OCI-LY1 (cell line): ENCODE data around the gene CBARP.

Experiments used
- H2AFZ ChIP-seq: fragments of 200-600 bp; sonication (generic), shearing (Covaris generic); 2 replicates; pipeline ENCODE4 v1.6.0; 2014; ENCODE audit warnings: antibody characterized with exemption, mild to moderate bottlenecking, low read length
- H3F3A ChIP-seq: fragments of 200-600 bp; sonication (generic), shearing (Covaris generic); 2 replicates; pipeline ENCODE4 v1.6.0; 2014; ENCODE audit warnings: mild to moderate bottlenecking, antibody characterized with exemption, low read length, moderate library complexity; ENCODE audit not compliant: insufficient read depth
- H3K27ac ChIP-seq: fragments of 200-600 bp; sonication (generic); 2 replicates; pipeline ENCODE4 v1.5.1; 2014; ENCODE audit warnings: low read length, mixed run types, mild to moderate bottlenecking, low read depth; ENCODE audit not compliant: poor library complexity, severe bottlenecking
- H3K27me3 ChIP-seq: fragments of 200-600 bp; sonication (generic); 2 replicates; pipeline ENCODE4 v1.6.0; 2014; ENCODE audit warnings: antibody characterized with exemption, mild to moderate bottlenecking, low read length, moderate library complexity; ENCODE audit not compliant: insufficient read depth
- H3K36me3 ChIP-seq: fragments of 200-600 bp; sonication (generic); 2 replicates; pipeline ENCODE4 v1.6.1; 2014; ENCODE audit warnings: mild to moderate bottlenecking, antibody characterized with exemption, low read length, moderate library complexity, mixed read lengths; ENCODE audit not compliant: insufficient read depth
- H3K4me1 ChIP-seq: fragments of 200-600 bp; sonication (generic); 2 replicates; pipeline ENCODE4 v1.5.1; 2014; ENCODE audit warnings: mild to moderate bottlenecking, low read length, moderate library complexity; ENCODE audit not compliant: insufficient read depth, severe bottlenecking
- H3K4me2 ChIP-seq: fragments of 200-600 bp; sonication (generic), shearing (Covaris generic); 2 replicates; pipeline ENCODE4 v1.6.1; 2014; ENCODE audit warnings: low read length
- H3K4me3 ChIP-seq: fragments of 200-600 bp; sonication (generic); 2 replicates; pipeline ENCODE4 v1.5.1; 2014; ENCODE audit warnings: low read length, low read depth, mild to moderate bottlenecking, mixed read lengths; ENCODE audit not compliant: poor library complexity, severe bottlenecking
- H3K79me2 ChIP-seq: fragments of 200-600 bp; shearing (Covaris generic); 2 replicates; pipeline ENCODE4 v1.6.1; 2016; ENCODE audit warnings: mixed run types, low read length, mixed read lengths; ENCODE audit not compliant: insufficient read depth
- H3K9ac ChIP-seq: fragments of 200-600 bp; sonication (generic), shearing (Covaris generic); 2 replicates; pipeline ENCODE4 v1.6.1; 2014; ENCODE audit warnings: mild to moderate bottlenecking, low read length, mixed read lengths
- H3K9me2 ChIP-seq: fragments of 200-600 bp; sonication (generic), shearing (Covaris generic); 2 replicates; pipeline ENCODE4 v1.6.1; 2014; ENCODE audit warnings: low read depth, mild to moderate bottlenecking, low read length, mixed read lengths
- H3K9me3 ChIP-seq: fragments of 200-600 bp; shearing (Covaris generic); 2 replicates; pipeline ENCODE4 v1.6.1; 2014; ENCODE audit warnings: low read length, mixed read lengths
- H4K20me1 ChIP-seq: fragments of 200-600 bp; sonication (generic), shearing (Covaris generic); 2 replicates; pipeline ENCODE4 v1.6.0; 2016; ENCODE audit warnings: mild to moderate bottlenecking, low read length; ENCODE audit not compliant: insufficient read depth
- EZH2 ChIP-seq: fragments of 200-600 bp; sonication (generic), shearing (Covaris generic); IDR thresholded peaks from 2 replicates; pipeline ENCODE4 v1.8.0; 2017; ENCODE audit warnings: borderline replicate concordance, mixed run types, mild to moderate bottlenecking, antibody characterized with exemption, low read length, moderate library complexity, mixed read lengths
- TF ChIP-seq, protein P1 (sequence below): fragments of 200-600 bp; sonication (generic), shearing (Covaris generic); IDR thresholded peaks from 2 replicates; pipeline ENCODE4 v1.5.1; 2017; ENCODE audit warnings: mild to moderate bottlenecking, antibody characterized with exemption, low read length, moderate library complexity, mixed read lengths

Gene CBARP

DNA sequence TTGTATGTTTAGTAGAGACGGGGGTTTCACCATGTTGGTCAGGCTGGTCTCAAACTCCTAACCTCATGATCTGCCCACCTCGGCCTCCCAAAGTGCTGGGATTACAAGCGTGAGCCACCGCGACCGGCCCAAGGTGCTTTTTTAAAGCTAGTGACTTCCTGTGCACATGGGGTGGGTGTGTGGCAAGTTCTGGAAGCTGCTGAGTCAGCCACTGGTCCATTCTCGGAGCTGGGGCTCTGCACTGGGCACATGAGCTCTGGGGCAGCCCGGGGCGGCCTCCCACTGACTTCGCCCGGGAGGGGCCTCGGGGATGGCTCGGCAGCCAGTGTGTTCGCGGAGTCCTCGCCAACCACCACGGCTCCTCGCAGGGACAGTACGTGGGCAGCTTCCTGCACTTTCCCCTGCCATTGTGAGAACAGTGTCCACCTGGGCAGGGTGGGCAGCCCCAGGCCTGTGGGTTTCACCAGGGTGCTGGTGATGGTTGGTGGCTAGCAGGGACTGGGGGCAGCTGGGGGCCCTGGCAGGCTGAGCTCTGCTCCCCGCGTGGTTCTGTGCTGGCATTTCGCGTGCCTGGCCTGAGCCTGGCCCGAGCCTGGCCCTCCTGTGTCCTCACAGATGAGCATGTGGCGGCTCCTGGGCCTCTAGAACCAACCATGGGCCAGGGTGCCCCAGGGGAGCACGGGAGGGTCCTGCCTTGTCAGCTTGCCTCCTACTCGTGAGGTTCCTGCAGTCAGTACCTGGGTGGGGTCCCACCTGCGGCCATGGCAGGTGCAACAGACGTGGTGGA lies 12.2 kb downstream of the CBARP start:
- H4K20me1 ChIP-seq, result no peaks in the 10 kb centered on the region
- no peaks in the 10 kb centered on the region for H3K9me2 ChIP-seq
- peaks cover 6% of the 10 kb centered on the region for H3K4me1 ChIP-seq
- no peak overlapping the region for H3K27ac ChIP-seq
- no peak overlapping the region for H2AFZ ChIP-seq
- no peak overlapping the region for H3K9ac ChIP-seq
- TF ChIP-seq, protein P1, sequence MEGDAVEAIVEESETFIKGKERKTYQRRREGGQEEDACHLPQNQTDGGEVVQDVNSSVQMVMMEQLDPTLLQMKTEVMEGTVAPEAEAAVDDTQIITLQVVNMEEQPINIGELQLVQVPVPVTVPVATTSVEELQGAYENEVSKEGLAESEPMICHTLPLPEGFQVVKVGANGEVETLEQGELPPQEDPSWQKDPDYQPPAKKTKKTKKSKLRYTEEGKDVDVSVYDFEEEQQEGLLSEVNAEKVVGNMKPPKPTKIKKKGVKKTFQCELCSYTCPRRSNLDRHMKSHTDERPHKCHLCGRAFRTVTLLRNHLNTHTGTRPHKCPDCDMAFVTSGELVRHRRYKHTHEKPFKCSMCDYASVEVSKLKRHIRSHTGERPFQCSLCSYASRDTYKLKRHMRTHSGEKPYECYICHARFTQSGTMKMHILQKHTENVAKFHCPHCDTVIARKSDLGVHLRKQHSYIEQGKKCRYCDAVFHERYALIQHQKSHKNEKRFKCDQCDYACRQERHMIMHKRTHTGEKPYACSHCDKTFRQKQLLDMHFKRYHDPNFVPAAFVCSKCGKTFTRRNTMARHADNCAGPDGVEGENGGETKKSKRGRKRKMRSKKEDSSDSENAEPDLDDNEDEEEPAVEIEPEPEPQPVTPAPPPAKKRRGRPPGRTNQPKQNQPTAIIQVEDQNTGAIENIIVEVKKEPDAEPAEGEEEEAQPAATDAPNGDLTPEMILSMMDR, result no peak
- no peak for TF ChIP-seq EZH2
- no peaks in the 10 kb centered on the region for H3F3A ChIP-seq
- no peaks in the 10 kb centered on the region for H3K27me3 ChIP-seq
- no peak overlapping the region for H3K4me2 ChIP-seq
- no peaks in the 10 kb centered on the region for H3K9me3 ChIP-seq
- H3K4me3 ChIP-seq, result no peak overlapping the region
- H3K36me3 ChIP-seq, result peaks cover 48% of the 10 kb centered on the region
- H3K79me2 ChIP-seq, result no peaks in the 10 kb centered on the region

DNA sequence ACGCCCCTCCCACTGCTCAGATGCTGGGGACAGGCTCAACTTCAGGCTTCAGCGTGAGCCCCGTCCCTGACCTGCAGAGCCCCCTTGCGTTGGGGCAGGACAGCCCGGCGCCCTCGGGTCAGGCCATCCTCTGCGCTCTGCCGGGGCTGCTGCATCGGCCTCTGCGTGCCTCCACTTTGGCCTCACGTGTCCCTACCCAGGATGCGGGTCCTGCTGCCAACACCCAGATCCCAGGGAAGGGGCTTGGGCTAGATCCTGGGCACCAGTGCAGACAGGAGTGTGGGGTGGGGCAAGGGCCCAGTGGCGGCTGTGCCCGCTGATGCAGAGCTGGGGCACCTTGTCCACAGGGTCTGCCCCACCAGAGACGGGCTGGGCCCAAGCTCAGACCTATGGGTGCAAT lies 13.0 kb downstream of the CBARP start:
- TF ChIP-seq EZH2, result no peak
- TF ChIP-seq, protein P1, result no peak
- H3F3A ChIP-seq, result no peaks in the 10 kb centered on the region
- H4K20me1 ChIP-seq, result no peaks in the 10 kb centered on the region
- H3K9me3 ChIP-seq, result no peaks in the 10 kb centered on the region
- H3K79me2 ChIP-seq, result no peaks in the 10 kb centered on the region
- no peak overlapping the region for H3K9ac ChIP-seq
- no peak overlapping the region for H3K4me3 ChIP-seq
- peaks cover 13% of the 10 kb centered on the region for H3K4me1 ChIP-seq
- no peak overlapping the region for H3K27ac ChIP-seq
- H3K27me3 ChIP-seq, result no peaks in the 10 kb centered on the region
- peaks cover 48% of the 10 kb centered on the region for H3K36me3 ChIP-seq
- no peak overlapping the region for H3K4me2 ChIP-seq
- no peak overlapping the region for H2AFZ ChIP-seq
- H3K9me2 ChIP-seq, result no peaks in the 10 kb centered on the region

DNA sequence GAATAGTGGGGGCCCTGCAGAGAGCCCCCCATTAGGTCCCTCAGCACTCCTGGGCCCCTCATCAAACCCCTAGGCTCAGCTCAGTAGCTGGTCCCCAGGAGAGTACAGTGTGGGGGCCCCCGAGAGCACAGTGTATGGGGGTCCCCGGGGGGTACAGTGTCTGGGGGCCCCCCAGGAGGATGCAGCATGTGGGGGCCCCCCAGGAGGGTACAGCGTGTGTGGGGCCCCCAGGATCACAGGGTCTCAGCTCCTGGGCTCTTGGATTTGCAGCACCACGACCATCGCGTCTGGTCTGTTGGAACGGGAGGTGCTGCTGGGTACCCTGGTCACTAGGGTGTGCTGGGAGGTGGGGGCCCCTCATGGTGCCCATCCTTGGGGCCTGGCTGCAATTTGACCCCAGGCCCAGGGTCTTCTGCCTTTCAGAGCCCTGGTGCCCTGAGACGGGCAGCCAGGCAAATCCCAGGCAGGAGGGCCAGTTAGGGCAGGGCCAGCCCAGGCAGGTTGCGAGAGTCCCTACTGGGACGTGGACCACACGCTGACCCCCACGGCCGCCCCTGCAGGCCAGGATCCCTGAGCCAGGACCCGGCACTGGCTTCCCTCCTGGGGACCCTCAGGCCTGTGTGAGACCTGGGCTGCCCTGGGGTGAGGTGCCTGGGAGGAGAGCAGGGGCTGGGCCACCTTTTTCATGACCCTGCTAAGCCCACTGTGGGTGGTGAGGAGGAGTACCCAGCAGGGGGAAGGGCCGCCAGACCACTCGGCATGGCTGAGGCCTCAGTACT lies 13.6 kb downstream of the CBARP start:
- Histone ChIP-seq H3K36me3 (peaks cover 48% of the 10 kb centered on the region), H3K27ac (no peak overlapping the region), H3K4me3 (no peak overlapping the region), H3K27me3 (no peaks in the 10 kb centered on the region), H3K9me3 (no peaks in the 10 kb centered on the region), H3K9me2 (no peaks in the 10 kb centered on the region), H2AFZ (no peak overlapping the region), H3K9ac (no peak overlapping the region), H4K20me1 (no peaks in the 10 kb centered on the region), H3K79me2 (no peaks in the 10 kb centered on the region), H3K4me2 (no peak overlapping the region), H3F3A (no peaks in the 10 kb centered on the region), H3K4me1 (peaks cover 14% of the 10 kb centered on the region)
- TF ChIP-seq, protein P1, result no peak
- no peak for TF ChIP-seq EZH2
